Stomach (tissue), 9 donors: ENCODE measurements around the gene DENND2A. TPM values are rescaled to one million over a fixed set of nuclear protein-coding genes. Genes with fewer than 3 reads are reported as not detected.
"Not testable (repeated sequence)": the region's sequence is repeated elsewhere in the genome, so short reads cannot be mapped to it uniquely, and the experiment has no call there.

ENCODE experiments used
- DNase-seq, 2 donors: peaks; one replicate each; pipeline versions ENCODE4 v3.0.0 to v3.0.0-alpha.2; 2013 to 2019
- H3K27ac ChIP-seq, 5 donors: fragments of 200-600 bp in 4 of 5; sonication (generic) in 4 of 5; one replicate each; pipeline ENCODE4 v1.5.1; 2013 to 2019; ENCODE audit warnings: mild to moderate bottlenecking in 1 of 5, moderate library complexity in 1 of 5
- H3K27me3 ChIP-seq, 3 donors: fragments of 200-600 bp; sonication (generic); one replicate each; pipeline ENCODE4 v1.5.1; 2017 to 2019; ENCODE audit warnings: mixed run types in 1 of 3
- H3K36me3 ChIP-seq, 4 donors: fragments of 200-600 bp; sonication (generic); 1 replicate in 3 of 4; 2 replicates in 1 of 4; pipeline ENCODE4 v1.5.1; 2016 to 2019
- H3K4me1 ChIP-seq, 4 donors: fragments of 200-600 bp; sonication (generic); one replicate each; pipeline ENCODE4 v1.5.1; 2016 to 2019
- H3K4me3 ChIP-seq, 4 donors: fragments of 200-600 bp; sonication (generic) in 3 of 4; one replicate each; pipeline ENCODE4 v1.5.1; 2016 to 2019; ENCODE audit warnings: mild to moderate bottlenecking in 1 of 4
- H3K9me3 ChIP-seq, 4 donors: fragments of 200-600 bp; sonication (generic); one replicate each; pipeline ENCODE4 v1.5.1; 2016 to 2019
- EP300 ChIP-seq: sonication (generic); formaldehyde crosslinking; IDR thresholded peaks from one replicate; pipeline ENCODE4 v1.6.1; 2017; ENCODE audit warnings: antibody characterized with exemption
- POLR2A ChIP-seq, 4 donors: fragments of 450-650 bp; IDR thresholded peaks; one replicate each; pipeline ENCODE4 v1.6.1; 2016; ENCODE audit warnings: antibody characterized with exemption in 4 of 4, control low read depth in 2 of 4, mild to moderate bottlenecking in 1 of 4, moderate library complexity in 1 of 4
- POLR2AphosphoS5 ChIP-seq, 3 donors: sonication (generic); formaldehyde crosslinking; IDR thresholded peaks; one replicate each; pipeline ENCODE4 v1.6.1; 2016; ENCODE audit warnings: antibody characterized with exemption in 3 of 3
- WGBS, 5 donors: extraction: QIAGEN DNeasy Blood & Tissue Kit in 3 of 5; methylation state at CpG; one replicate each; pipeline versions ENCODE4 v1.1.5 to v1.1.7; 2013 to 2018; 5-methylcytosine and 5-hydroxymethylcytosine counted together
- intact Hi-C: fragments of 100-400 bp; cut with DNase I; formaldehyde crosslinking; loops from one replicate; pipeline ENCODE4 v1.15.1; 2023; ENCODE audit warnings: low total_unique reads
- polyA plus RNA-seq, 3 donors: library from polyadenylated mRNA; stranded (reverse); fragments of 200-250 nt; gene quantifications; one replicate each; pipeline ENCODE4 v1.2.3, GENCODE V29; 2013
- total RNA-seq, 5 donors: library from RNA; depleted of rRNA; stranded (reverse); fragments of >200 nt; gene quantifications; one replicate each; pipeline versions ENCODE4 v1.1.0 to v1.2.3, GENCODE V29; 2014 to 2016
- TF ChIP-seq, protein P1 (sequence below), 7 experiments: fragments of 450-650 bp in 4 of 7; fragments of 200-600 bp in 3 of 7; sonication (generic) in 3 of 7; IDR thresholded peaks; one replicate each; pipeline ENCODE4 v1.5.1; 2016 to 2019; ENCODE audit warnings: antibody characterized with exemption in 7 of 7, control low read depth in 2 of 7, mild to moderate bottlenecking in 1 of 7
- donor health status: healthy with polysubstance abuse.
- donor health status: Bipolar disorder and iron deficiency.
- donor health status: healthy.

Gene DENND2A
- total and polyA plus RNA-seq, 8 donors, result 1.8 to 17.8 (median 6.5) TPM

- no peak for DNase-seq
- Histone ChIP-seq H3K36me3 (no peaks in the 10 kb centered on the region), H3K27ac (no peak overlapping the region), H3K9me3 (no peaks in the 10 kb centered on the region), H3K4me1 (peaks cover 6 to 22% (median 14%) of the 10 kb centered on the region in 4 donors), H3K4me3 (no peak overlapping the region), H3K27me3 (no peaks in the 10 kb centered on the region)
- TF ChIP-seq POLR2AphosphoS5 (IDR thresholded peaks at IDR 0.05), result no peak
- 69 to 79% (median 78%) methylated on average over 4 of the region's 4 CpGs for WGBS, 5 donors
- intact Hi-C loops, result no loop called here
These were observed 76.0 kb downstream of the DENND2A start for GRCh38 chr7:140564643-140565042.

- no peak overlapping the region for H3K27ac ChIP-seq
- H3K36me3 ChIP-seq, result peaks cover 0 to 9% (median 1%) of the 10 kb centered on the region in 4 donors
- H3K9me3 ChIP-seq, result no peaks in the 10 kb centered on the region
- H3K4me3 ChIP-seq, result no peak overlapping the region
- intact Hi-C loops, result no loop called here
- H3K4me1 ChIP-seq, result peaks cover 6 to 21% (median 12%) of the 10 kb centered on the region in 4 donors
- no peaks in the 10 kb centered on the region for H3K27me3 ChIP-seq
- WGBS, 5 donors, result 18 to 47% (median 41%) methylated on average over 5 of the region's 5 CpGs
- TF ChIP-seq, protein P1, sequence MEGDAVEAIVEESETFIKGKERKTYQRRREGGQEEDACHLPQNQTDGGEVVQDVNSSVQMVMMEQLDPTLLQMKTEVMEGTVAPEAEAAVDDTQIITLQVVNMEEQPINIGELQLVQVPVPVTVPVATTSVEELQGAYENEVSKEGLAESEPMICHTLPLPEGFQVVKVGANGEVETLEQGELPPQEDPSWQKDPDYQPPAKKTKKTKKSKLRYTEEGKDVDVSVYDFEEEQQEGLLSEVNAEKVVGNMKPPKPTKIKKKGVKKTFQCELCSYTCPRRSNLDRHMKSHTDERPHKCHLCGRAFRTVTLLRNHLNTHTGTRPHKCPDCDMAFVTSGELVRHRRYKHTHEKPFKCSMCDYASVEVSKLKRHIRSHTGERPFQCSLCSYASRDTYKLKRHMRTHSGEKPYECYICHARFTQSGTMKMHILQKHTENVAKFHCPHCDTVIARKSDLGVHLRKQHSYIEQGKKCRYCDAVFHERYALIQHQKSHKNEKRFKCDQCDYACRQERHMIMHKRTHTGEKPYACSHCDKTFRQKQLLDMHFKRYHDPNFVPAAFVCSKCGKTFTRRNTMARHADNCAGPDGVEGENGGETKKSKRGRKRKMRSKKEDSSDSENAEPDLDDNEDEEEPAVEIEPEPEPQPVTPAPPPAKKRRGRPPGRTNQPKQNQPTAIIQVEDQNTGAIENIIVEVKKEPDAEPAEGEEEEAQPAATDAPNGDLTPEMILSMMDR (IDR thresholded peaks at IDR 0.05), result no peak
- no peak for TF ChIP-seq EP300
- TF ChIP-seq POLR2A (IDR thresholded peaks at IDR 0.05), result no peak
- TF ChIP-seq POLR2AphosphoS5 (IDR thresholded peaks at IDR 0.05), result no peak
- DNase-seq, result no peak
These were observed 77.6 kb downstream of the DENND2A start for GRCh38 chr7:140562926-140563481.

- no peak overlapping the region for H3K4me3 ChIP-seq
- 80 to 88% (median 83%) methylated on average over 9 of the region's 9 CpGs for WGBS, 5 donors
- H3K4me1 ChIP-seq, result no peaks in the 10 kb centered on the region
- no peak for DNase-seq
- intact Hi-C loops, result no loop called here
- H3K9me3 ChIP-seq, result no peaks in the 10 kb centered on the region
- TF ChIP-seq, protein P1 (IDR thresholded peaks at IDR 0.05), result no peak
- TF ChIP-seq POLR2A (IDR thresholded peaks at IDR 0.05) (no peak), EP300 (no peak), POLR2AphosphoS5 (IDR thresholded peaks at IDR 0.05) (no peak)
- H3K36me3 ChIP-seq, result peaks cover 0 to 11% (median 3%) of the 10 kb centered on the region in 4 donors
- H3K27me3 ChIP-seq, result no peaks in the 10 kb centered on the region
- no peak overlapping the region for H3K27ac ChIP-seq
These were observed 81.2 kb downstream of the DENND2A start for GRCh38 chr7:140559410-140559809.

GRCh38 chr7:140557809-140558518 lies 82.6 kb downstream of the DENND2A start:
- TF ChIP-seq POLR2AphosphoS5 (IDR thresholded peaks at IDR 0.05) (no peak), EP300 (no peak), POLR2A (IDR thresholded peaks at IDR 0.05) (no peak)
- TF ChIP-seq, protein P1 (IDR thresholded peaks at IDR 0.05), result no peak
- Histone ChIP-seq H3K4me1 (no peaks in the 10 kb centered on the region), H3K27me3 (no peaks in the 10 kb centered on the region), H3K4me3 (no peak overlapping the region), H3K9me3 (no peaks in the 10 kb centered on the region), H3K36me3 (peaks cover 0 to 11% (median 4%) of the 10 kb centered on the region in 4 donors), H3K27ac (no peak overlapping the region)
- intact Hi-C loops, result no loop called here
- DNase-seq, result no peak
- 90 to 94% (median 92%) methylated on average over 13 of the region's 13 CpGs for WGBS, 5 donors

- Histone ChIP-seq H3K36me3 (peaks cover 0 to 11% (median 4%) of the 10 kb centered on the region in 4 donors), H3K27ac (no peak overlapping the region), H3K27me3 (no peaks in the 10 kb centered on the region), H3K9me3 (no peaks in the 10 kb centered on the region), H3K4me1 (peaks cover 0 to 1% (median 0%) of the 10 kb centered on the region in 4 donors), H3K4me3 (no peak overlapping the region)
- intact Hi-C loops, result no loop called here
- WGBS, 5 donors, result 92 to 97% (median 94%) methylated on average over 6 of the region's 6 CpGs
- TF ChIP-seq, protein P1 (IDR thresholded peaks at IDR 0.05), result no peak
- TF ChIP-seq POLR2AphosphoS5 (IDR thresholded peaks at IDR 0.05), result no peak
- no peak for DNase-seq
These were observed 83.5 kb downstream of the DENND2A start for GRCh38 chr7:140557069-140557468.

DNA sequence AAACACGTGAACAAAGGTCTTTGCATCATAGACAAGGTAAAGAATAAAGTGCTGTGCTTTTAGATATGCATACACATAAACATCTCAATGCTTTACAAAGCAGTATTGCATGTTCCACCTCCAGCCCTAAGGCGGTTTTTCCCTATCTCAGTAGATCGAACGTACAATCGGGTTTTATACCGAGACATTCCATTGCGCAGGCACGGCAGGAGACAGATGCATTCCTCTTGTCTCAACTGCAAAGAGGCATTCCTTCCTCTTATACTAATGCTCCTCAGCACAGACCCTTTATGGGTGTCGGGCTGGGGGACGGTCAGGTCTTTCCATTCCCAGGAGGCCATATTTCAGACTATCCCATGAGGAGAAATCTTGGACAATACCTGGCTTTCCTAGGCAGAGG lies 87.4 kb downstream of the DENND2A start:
- DNase-seq, H3K4me1 ChIP-seq, H3K36me3 ChIP-seq, H3K4me3 ChIP-seq, H3K9me3 ChIP-seq, H3K27me3 ChIP-seq, intact Hi-C loops, H3K27ac ChIP-seq: not testable (repeated sequence)
- WGBS, 5 donors, result 79 to 88% (median 84%) methylated on average over 10 of the region's 10 CpGs
